BJ (cell line): ENCODE results near the gene ZNF396. TPM values are rescaled to one million over a fixed set of nuclear protein-coding genes. Genes with fewer than 3 reads are reported as not detected.

ENCODE experiments used
- CTCF ChIA-PET: fragments of 350-600 bp; formaldehyde crosslinking; extraction: SDS; loops from one replicate; lab custom pipeline; 2021; ENCODE audit warnings: antibody characterized with exemption, inconsistent platforms; lab: Yijun Ruan, JAX
- POLR2A ChIA-PET: fragments of 300-600 bp; sonication (Branson Sonifier 250); formaldehyde crosslinking; extraction: SDS; loops from one replicate; lab custom pipeline; 2021; ENCODE audit warnings: antibody characterized with exemption; lab: Charles Lee
- DNase-seq: peaks from one replicate; pipeline ENCODE4 v3.0.0-alpha.2; 2011; ENCODE audit warnings: low read depth
- H3K27me3 ChIP-seq: 2 replicates; pipeline ENCODE4 v1.6.0; 2011; ENCODE audit warnings: low read length; ENCODE audit not compliant: control insufficient read depth, insufficient read depth
- H3K36me3 ChIP-seq: 2 replicates; pipeline ENCODE4 v1.5.1; 2011; ENCODE audit warnings: low read length; ENCODE audit not compliant: control insufficient read depth, insufficient read depth
- H3K4me3 ChIP-seq: 2 replicates; pipeline ENCODE4 v1.5.1; 2011; ENCODE audit warnings: low read depth, mild to moderate bottlenecking, control low read depth, low read length
- CTCF ChIP-seq: IDR thresholded peaks from 2 replicates; pipeline ENCODE4 v1.5.1; 2011; ENCODE audit warnings: low read depth, mild to moderate bottlenecking, control low read depth, inconsistent platforms, low read length, moderate library complexity; ENCODE audit not compliant: insufficient read depth
- polyA plus RNA-seq: library from polyadenylated mRNA; depleted of rRNA; stranded (reverse); fragments of >200 nt; gene quantifications from 2 replicates; pipeline ENCODE4 v1.2.3, GENCODE V29; 2011

The ZNF396 gene
- polyA plus RNA-seq, 1 experiment, result 0.60 TPM

- DNase-seq, result no peak
- no peak for TF ChIP-seq CTCF
- Histone ChIP-seq H3K36me3 (peaks cover 11% of the 10 kb centered on the region), H3K27me3 (no peaks in the 10 kb centered on the region), H3K4me3 (peak overlapping the region; percentile 99)
- CTCF ChIA-PET, result interaction anchor here (3.1 to 3.8 kb wide), 2 partner anchors 12 to 114 kb away, joined by 13 to 14 read pairs; no protein-coding TSS in a partner anchor
- POLR2A ChIA-PET, result no interaction called here
Measured at GRCh38 chr18:35343488-35343935, 33.6 kb downstream of the ZNF396 start.

GRCh38 chr18:35337286-35337685, 39.9 kb downstream of the ZNF396 start:
- ChIA-PET CTCF (no interaction called here), POLR2A (no interaction called here)
- no peak for DNase-seq
- H3K4me3 ChIP-seq, result no peak overlapping the region
- no peak for TF ChIP-seq CTCF
- no peaks in the 10 kb centered on the region for H3K27me3 ChIP-seq
- peaks cover 16% of the 10 kb centered on the region for H3K36me3 ChIP-seq

GRCh38 chr18:35335866-35336265, 41.3 kb downstream of the ZNF396 start:
- no peak overlapping the region for H3K4me3 ChIP-seq
- peaks cover 18% of the 10 kb centered on the region for H3K36me3 ChIP-seq
- ChIA-PET CTCF (interaction anchor here (1.4 kb wide), 1 partner anchor 104 kb away, joined by 3 read pairs; no protein-coding TSS in a partner anchor), POLR2A (no interaction called here)
- no peak for TF ChIP-seq CTCF
- H3K27me3 ChIP-seq, result no peaks in the 10 kb centered on the region
- no peak for DNase-seq

- ChIA-PET CTCF (interaction anchor here (1.4 kb wide), 1 partner anchor 103 kb away, joined by 3 read pairs; no protein-coding TSS in a partner anchor), POLR2A (interaction anchor here (0.7 kb wide), 1 partner anchor 103 kb away, joined by 5 read pairs; no protein-coding TSS in a partner anchor)
- Histone ChIP-seq H3K4me3 (no peak overlapping the region), H3K27me3 (no peaks in the 10 kb centered on the region), H3K36me3 (peaks cover 13% of the 10 kb centered on the region)
- no peak for DNase-seq
- no peak for TF ChIP-seq CTCF
Measured at GRCh38 chr18:35334821-35335220, 42.3 kb downstream of the ZNF396 start.

GRCh38 chr18:35334212-35334611, 42.9 kb downstream of the ZNF396 start:
- Histone ChIP-seq H3K36me3 (peaks cover 9% of the 10 kb centered on the region), H3K27me3 (no peaks in the 10 kb centered on the region), H3K4me3 (no peak overlapping the region)
- ChIA-PET POLR2A (no interaction called here), CTCF (interaction anchor here (1.4 kb wide), 1 partner anchor 103 kb away, joined by 3 read pairs; no protein-coding TSS in a partner anchor)
- TF ChIP-seq CTCF, result no peak
- no peak for DNase-seq
